Astrocyte of the cerebellum (primary cell): Measurements from ENCODE around the gene PYM1.

Experiments
- DNase-seq: peaks from one replicate; pipeline ENCODE4 v3.0.0-alpha.2; 2011; ENCODE audit warnings: low read depth
- H3K4me3 ChIP-seq: 2 replicates; pipeline ENCODE4 v1.5.1; 2011; ENCODE audit warnings: mild to moderate bottlenecking, low read depth, low read length, moderate library complexity
- CTCF ChIP-seq: IDR thresholded peaks from 2 replicates; pipeline ENCODE4 v1.5.1; 2012; ENCODE audit warnings: low read length, low read depth, moderate library complexity, mild to moderate bottlenecking; ENCODE audit errors: missing control alignments
- in situ Hi-C: cut with HindIII; loops from 2 replicates; pipeline ENCODE4 v1.10.0; 2017; ENCODE audit warnings: low sequenced_read_pairs

PYM1 gene

DNA sequence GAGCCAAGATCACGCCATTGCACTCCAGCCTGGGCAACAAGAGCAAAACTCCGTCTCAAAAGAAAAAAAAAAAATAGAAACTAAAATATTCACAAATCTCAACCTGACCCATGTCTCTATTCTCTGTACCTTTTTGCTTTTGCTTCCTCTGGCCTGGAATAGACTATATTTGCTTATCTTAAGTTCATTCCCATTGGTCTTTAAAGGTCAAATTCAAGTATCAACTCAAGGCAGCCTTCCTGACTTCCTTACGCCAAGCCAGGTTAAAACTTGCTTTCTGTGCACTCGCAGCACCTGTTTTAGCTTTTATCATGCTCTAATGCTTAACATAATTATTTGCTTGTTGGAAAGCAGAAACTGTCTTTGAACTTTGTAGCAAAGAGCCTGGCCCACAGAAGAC, 14.8 kb downstream of the PYM1 start:
- in situ Hi-C loops: no loop called here
- no peak for DNase-seq
- no peak for TF ChIP-seq CTCF
- no peak overlapping the region for H3K4me3 ChIP-seq

DNA sequence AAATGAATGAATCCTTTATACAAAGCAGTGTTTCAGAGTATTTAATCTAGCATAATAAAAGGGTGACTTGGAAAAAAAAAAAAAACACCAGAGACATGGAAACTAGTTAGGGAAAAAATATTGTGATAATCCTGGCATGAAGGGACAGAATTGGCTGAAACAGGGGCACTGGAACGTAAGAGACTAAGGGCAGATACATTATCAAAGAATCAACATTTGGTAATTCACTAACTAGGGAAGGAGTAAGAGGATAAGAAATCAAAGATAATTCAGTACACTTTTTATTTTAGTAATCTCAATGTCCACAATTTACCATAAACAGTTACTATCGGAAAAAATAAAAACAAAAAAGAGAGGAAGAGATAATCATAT, 18.2 kb downstream of the PYM1 start:
- no peak overlapping the region for H3K4me3 ChIP-seq
- no peak for TF ChIP-seq CTCF

GRCh38 chr12:55908726-55909512, 18.8 kb downstream of the PYM1 start:
- DNase-seq: no peak
- H3K4me3 ChIP-seq: no peak overlapping the region
- TF ChIP-seq CTCF: no peak
- in situ Hi-C loops: no loop called here

More for the DNA sequence above, 18.2 kb downstream of the PYM1 start:
- DNase-seq: no peak
- in situ Hi-C loops: no loop called here

DNA sequence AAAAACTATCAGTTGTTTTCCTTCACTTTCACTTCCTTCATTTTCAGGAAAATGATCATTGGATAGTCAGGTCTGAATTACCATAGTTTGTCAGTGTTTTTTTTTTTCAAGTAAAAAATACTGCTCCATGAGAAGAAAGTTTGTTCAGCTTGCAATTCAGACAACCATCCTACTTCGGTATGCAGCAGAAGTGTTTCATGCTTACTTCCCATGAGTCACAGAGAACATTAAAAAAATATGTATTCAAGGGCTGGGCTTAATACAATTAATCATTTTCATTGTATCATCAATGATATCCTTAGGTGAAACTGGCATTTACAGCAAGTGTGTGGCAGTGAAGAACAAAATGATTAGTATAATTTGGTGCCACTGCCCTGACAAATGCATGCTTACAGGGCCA, 21.6 kb downstream of the PYM1 start:
- TF ChIP-seq CTCF: no peak
- in situ Hi-C loops: no loop called here
- no peak overlapping the region for H3K4me3 ChIP-seq
- no peak for DNase-seq

DNA sequence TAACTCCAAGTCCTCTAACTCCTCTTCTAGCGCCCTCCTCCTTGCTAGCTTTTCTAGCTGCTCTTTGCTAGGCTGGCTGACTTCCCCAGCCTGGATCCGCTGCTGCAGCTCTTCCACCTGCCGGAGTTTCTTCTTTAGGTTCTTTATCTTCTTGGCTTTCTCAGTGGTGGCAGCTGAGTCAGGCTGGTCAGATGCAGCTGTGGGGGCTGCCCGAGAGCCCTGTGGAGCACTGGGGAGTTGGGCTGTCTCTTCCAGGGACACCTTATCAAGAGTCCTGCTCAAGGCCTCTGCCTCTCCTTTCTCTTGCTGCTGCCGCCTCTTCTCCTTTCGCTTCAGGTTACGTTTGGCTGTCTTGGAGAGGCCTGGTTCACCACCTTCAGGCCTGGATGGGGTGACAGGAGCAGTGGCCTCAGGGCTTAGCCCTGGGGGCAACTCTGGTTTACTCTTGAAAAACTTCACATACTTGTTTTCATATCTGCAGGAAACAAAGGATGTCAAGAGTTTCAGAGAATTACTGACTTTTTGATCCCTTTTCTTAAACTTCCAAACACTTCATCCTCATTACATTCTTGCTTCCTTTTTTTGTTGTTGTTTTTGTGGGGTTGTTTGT, 25.7 kb downstream of the PYM1 start:
- TF ChIP-seq CTCF: no peak
- no peak for DNase-seq
- in situ Hi-C loops: no loop called here
- H3K4me3 ChIP-seq: no peak overlapping the region

DNA sequence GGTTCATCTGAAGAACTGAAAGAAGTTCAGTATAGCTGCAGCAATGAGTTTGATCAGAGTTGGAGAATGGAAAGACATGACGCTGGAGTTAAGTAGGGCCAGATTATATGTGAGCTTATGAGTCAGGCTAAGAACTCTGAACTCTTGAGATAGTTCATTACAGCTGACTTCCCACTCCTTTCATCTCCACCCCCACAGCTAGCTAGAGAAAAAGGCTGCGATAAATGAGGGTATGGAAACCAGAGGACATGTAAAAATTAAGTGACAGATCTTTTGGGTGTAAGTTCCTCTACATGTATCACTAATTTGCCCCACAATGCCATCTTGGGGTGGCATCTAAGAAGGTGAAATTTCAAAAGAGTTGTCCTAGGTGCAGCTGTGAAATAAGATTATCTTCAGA, 28.6 kb downstream of the PYM1 start:
- in situ Hi-C loops: no loop called here
- no peak overlapping the region for H3K4me3 ChIP-seq
- no peak for TF ChIP-seq CTCF
- no peak for DNase-seq
